Nephron (organoid): ENCODE data around the gene TMEM213.

Experiments
- H3K27ac Mint-ChIP-seq, 3 experiments: 2 replicates each; pipeline ENCODE4 v1.8.0; 2020; ENCODE audit warnings: mixed read lengths in 3 of 3, mild to moderate bottlenecking in 2 of 3, moderate library complexity in 1 of 3
- H3K27me3 Mint-ChIP-seq: 2 replicates; pipeline ENCODE4 v1.8.0; 2021; ENCODE audit warnings: low read depth, mild to moderate bottlenecking, moderate library complexity, mixed read lengths
- H3K36me3 Mint-ChIP-seq: 2 replicates; pipeline ENCODE4 v1.8.0; 2020; ENCODE audit warnings: low read depth, mixed read lengths
- H3K4me1 Mint-ChIP-seq: 2 replicates; pipeline ENCODE4 v1.8.0; 2020; ENCODE audit warnings: mixed read lengths
- H3K4me3 Mint-ChIP-seq, 3 experiments: 2 replicates each; pipeline ENCODE4 v1.8.0; 2020; ENCODE audit warnings: mild to moderate bottlenecking in 3 of 3, mixed read lengths in 3 of 3, moderate library complexity in 2 of 3
- H3K9me3 Mint-ChIP-seq: 2 replicates; pipeline ENCODE4 v1.8.0; 2020; ENCODE audit warnings: mixed read lengths
- TF ChIP-seq, protein P1 (sequence below), 3 experiments: fragments of 200-600 bp; sonication (generic); IDR thresholded peaks; one replicate each; pipeline ENCODE4 v1.5.0; 2021; ENCODE audit warnings: antibody characterized with exemption in 3 of 3; ENCODE audit not compliant: unreplicated experiment in 3 of 3

The TMEM213 gene

DNA sequence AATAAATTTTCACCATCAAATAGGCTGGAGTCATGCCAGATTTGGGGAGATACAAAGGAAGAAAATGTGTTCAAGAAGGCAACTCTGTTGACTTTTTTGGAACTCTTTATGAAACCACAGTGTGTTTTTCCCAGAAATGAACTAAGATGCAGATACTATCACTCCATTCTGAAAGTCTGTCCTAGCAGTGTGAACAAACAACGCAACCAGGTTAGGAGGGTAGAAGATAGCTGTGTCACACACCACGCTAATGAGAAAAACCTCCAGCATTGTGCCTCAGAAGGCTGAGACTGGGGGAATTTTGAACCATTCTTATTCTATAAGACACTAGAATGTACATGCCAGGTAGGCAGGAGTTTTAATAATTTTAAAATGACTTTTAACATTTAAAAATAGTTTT lies 16.2 kb downstream of the TMEM213 start:
- peaks cover 6% of the 10 kb centered on the region for H3K4me1 Mint-ChIP-seq
- no peaks in the 10 kb centered on the region for H3K36me3 Mint-ChIP-seq
- H3K9me3 Mint-ChIP-seq, result no peaks in the 10 kb centered on the region
- H3K27ac Mint-ChIP-seq, result no peak overlapping the region
- H3K27me3 Mint-ChIP-seq, result no peaks in the 10 kb centered on the region
- no peak overlapping the region for H3K4me3 Mint-ChIP-seq
- TF ChIP-seq, protein P1, sequence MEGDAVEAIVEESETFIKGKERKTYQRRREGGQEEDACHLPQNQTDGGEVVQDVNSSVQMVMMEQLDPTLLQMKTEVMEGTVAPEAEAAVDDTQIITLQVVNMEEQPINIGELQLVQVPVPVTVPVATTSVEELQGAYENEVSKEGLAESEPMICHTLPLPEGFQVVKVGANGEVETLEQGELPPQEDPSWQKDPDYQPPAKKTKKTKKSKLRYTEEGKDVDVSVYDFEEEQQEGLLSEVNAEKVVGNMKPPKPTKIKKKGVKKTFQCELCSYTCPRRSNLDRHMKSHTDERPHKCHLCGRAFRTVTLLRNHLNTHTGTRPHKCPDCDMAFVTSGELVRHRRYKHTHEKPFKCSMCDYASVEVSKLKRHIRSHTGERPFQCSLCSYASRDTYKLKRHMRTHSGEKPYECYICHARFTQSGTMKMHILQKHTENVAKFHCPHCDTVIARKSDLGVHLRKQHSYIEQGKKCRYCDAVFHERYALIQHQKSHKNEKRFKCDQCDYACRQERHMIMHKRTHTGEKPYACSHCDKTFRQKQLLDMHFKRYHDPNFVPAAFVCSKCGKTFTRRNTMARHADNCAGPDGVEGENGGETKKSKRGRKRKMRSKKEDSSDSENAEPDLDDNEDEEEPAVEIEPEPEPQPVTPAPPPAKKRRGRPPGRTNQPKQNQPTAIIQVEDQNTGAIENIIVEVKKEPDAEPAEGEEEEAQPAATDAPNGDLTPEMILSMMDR (IDR thresholded peaks at IDR 0.05; ENCODE audit: unreplicated experiment in 3 of 3), result no peak

DNA sequence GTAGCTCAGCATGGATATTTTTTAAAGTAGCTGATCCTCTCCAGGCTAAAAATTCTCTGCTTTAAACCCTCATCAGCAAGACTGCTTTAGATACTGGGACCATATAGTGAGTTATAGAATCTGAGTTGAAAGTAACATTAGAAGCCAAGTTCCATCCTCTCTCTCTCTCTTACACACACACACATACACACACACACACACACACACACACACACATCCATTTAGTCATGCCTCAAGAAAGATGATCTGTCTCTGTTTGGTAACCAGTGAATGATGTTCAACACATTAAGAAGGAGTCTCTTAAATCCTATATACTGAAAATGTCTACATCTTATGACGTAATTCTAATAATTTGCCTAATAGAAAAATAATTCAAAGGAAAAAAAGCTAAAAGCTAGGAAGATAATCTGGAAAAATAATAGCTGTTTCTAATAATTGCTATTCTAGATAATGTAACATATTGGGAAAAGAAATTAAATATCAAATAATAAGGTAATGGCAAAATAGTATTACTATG lies 17.1 kb downstream of the TMEM213 start:
- TF ChIP-seq, protein P1 (IDR thresholded peaks at IDR 0.05; ENCODE audit: unreplicated experiment in 3 of 3), result no peak
- Mint-ChIP-seq H3K27ac (no peak overlapping the region), H3K36me3 (no peaks in the 10 kb centered on the region), H3K4me3 (no peak overlapping the region), H3K27me3 (no peaks in the 10 kb centered on the region), H3K9me3 (no peaks in the 10 kb centered on the region), H3K4me1 (peaks cover 5% of the 10 kb centered on the region)

DNA sequence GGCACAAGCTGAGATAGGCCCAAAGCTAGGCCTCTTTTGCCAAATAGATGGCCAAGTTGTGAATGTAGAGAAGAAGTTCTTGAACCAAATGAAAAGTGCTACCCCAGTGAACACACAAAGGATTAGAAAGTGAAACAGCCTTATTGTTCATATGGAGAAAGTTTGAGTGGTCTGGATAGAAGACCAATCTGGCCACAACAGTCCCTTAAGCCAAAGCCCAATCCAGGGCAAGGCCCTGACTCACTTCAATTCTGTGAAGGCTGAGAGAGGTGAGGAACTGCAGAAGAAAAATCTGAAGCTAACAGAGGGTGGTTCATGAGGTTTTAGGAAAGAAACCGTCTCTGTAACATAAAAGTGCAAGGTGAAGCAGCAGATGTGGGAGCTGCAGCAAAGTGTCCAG lies 18.9 kb downstream of the TMEM213 start:
- peaks cover 5% of the 10 kb centered on the region for H3K4me1 Mint-ChIP-seq
- no peak overlapping the region for H3K4me3 Mint-ChIP-seq
- no peaks in the 10 kb centered on the region for H3K27me3 Mint-ChIP-seq
- no peak overlapping the region for H3K27ac Mint-ChIP-seq
- TF ChIP-seq, protein P1 (IDR thresholded peaks at IDR 0.05; ENCODE audit: unreplicated experiment in 3 of 3), result no peak
- no peaks in the 10 kb centered on the region for H3K9me3 Mint-ChIP-seq
- no peaks in the 10 kb centered on the region for H3K36me3 Mint-ChIP-seq

DNA sequence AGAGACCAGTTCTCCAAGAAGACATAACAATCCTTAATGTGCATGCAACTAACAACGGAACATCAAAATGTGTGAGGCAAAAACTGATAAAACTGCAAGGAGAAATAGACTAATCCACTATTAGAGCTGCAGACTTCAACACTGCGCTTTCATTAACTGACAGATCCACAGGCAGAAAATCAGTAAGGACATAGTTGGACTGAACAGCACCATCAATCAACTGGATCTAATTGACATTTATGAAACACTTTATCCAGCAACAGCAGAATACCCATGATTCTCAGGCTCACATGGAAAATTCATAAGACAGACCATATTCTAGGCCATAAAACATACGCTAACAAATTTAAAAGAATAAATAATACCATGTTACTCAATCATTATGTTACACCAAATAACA lies 21.8 kb downstream of the TMEM213 start:
- Mint-ChIP-seq H3K27me3 (no peaks in the 10 kb centered on the region), H3K27ac (no peak overlapping the region), H3K4me1 (peaks cover 5% of the 10 kb centered on the region), H3K36me3 (no peaks in the 10 kb centered on the region), H3K4me3 (no peak overlapping the region), H3K9me3 (no peaks in the 10 kb centered on the region)
- TF ChIP-seq, protein P1 (IDR thresholded peaks at IDR 0.05; ENCODE audit: unreplicated experiment in 3 of 3), result no peak

DNA sequence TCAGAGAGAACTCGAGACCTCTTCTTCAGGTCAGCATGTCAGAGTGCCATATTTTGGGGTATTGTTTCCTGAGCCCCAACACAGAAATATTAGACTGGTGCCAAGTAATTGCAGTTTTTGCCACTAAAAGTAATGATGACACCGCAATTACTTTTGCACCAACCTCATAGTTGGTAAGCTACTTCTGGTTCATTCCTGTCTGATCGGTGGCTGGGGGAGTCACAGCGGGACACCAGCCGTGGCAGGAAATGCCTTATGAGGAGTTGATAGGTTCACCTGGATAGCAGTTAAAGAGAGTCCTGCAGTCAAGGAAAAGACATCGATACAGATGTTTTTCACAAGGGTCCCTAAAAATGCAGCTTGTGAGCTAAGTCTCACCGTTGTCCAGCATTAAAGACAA lies 24.1 kb downstream of the TMEM213 start:
- H3K36me3 Mint-ChIP-seq, result peaks cover 3% of the 10 kb centered on the region
- H3K4me3 Mint-ChIP-seq, result no peak overlapping the region
- TF ChIP-seq, protein P1 (IDR thresholded peaks at IDR 0.05; ENCODE audit: unreplicated experiment in 3 of 3), result no peak
- H3K9me3 Mint-ChIP-seq, result peaks cover 11% of the 10 kb centered on the region
- no peaks in the 10 kb centered on the region for H3K4me1 Mint-ChIP-seq
- H3K27ac Mint-ChIP-seq, result no peak overlapping the region
- H3K27me3 Mint-ChIP-seq, result no peaks in the 10 kb centered on the region

DNA sequence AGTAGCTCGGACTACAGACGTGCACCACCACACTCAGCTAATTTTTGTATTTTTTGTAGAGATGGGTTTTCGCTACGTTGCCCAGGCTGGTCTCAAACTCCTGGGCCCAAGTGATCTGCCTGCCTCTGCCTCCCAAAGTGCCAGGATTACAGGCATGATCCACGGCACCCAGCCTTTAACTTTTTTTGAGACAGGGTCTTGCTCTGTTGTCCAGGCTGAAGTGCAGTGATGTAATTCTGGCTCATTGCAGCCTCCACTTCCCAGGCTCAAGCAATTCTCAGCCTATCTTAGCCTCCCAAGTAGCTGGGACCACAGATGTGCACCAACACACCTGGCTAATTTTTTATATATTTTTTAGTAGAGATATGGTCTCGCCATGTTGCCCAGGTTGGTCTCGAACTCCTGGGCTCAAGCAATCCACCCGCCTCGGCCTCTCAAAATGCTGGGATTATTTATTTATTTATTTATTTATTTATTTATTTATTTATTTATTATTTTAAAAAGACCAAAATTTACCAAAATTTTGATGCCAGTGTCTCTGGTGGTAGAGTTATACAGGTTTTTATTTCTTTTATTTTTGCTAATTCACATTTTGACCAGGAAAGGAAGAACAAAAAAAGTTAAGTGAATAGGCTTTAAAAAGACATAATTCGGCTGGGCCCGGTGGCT lies 25.2 kb downstream of the TMEM213 start:
- no peaks in the 10 kb centered on the region for H3K4me1 Mint-ChIP-seq
- peaks cover 3% of the 10 kb centered on the region for H3K36me3 Mint-ChIP-seq
- peaks cover 14% of the 10 kb centered on the region for H3K9me3 Mint-ChIP-seq
- H3K4me3 Mint-ChIP-seq, result no peak overlapping the region
- TF ChIP-seq, protein P1 (IDR thresholded peaks at IDR 0.05; ENCODE audit: unreplicated experiment in 3 of 3), result no peak
- H3K27me3 Mint-ChIP-seq, result no peaks in the 10 kb centered on the region
- no peak overlapping the region for H3K27ac Mint-ChIP-seq
